DND-41 (cell line): ENCODE results near the gene IQCM.

Source experiments
- ATAC-seq: fragments of 200-7000 bp; cut with Tn5 transposase; 3 replicates; pipeline ENCODE4 v1.9.1; 2021; ENCODE audit warnings: low read depth; ENCODE audit not compliant: insufficient read depth
- DNase-seq: peaks from one replicate; pipeline ENCODE4 v3.0.0-alpha.2; 2020
- H2AFZ ChIP-seq: 2 replicates; pipeline ENCODE4 v1.6.0; 2012; ENCODE audit warnings: low read depth, low read length
- H3K27ac ChIP-seq: 2 replicates; pipeline ENCODE4 v1.5.1; 2012; ENCODE audit warnings: low read length, inconsistent platforms
- H3K27me3 ChIP-seq: fragments of 200-600 bp; sonication (generic); 2 replicates; pipeline ENCODE4 v1.6.0; 2012; ENCODE audit warnings: low read length, mild to moderate bottlenecking, inconsistent platforms; ENCODE audit not compliant: insufficient read depth, poor library complexity
- H3K36me3 ChIP-seq: 2 replicates; pipeline ENCODE4 v1.5.1; 2012; ENCODE audit warnings: low read length, inconsistent platforms; ENCODE audit not compliant: insufficient read depth
- H3K4me1 ChIP-seq: 2 replicates; pipeline ENCODE4 v1.5.1; 2012; ENCODE audit warnings: mild to moderate bottlenecking, low read length; ENCODE audit not compliant: insufficient read depth
- H3K4me2 ChIP-seq: 2 replicates; pipeline ENCODE4 v1.6.0; 2012; ENCODE audit warnings: mild to moderate bottlenecking, moderate library complexity, low read length, inconsistent platforms; ENCODE audit not compliant: insufficient read depth
- H3K4me3 ChIP-seq, 2 experiments: fragments of 200-600 bp in 1 of 2; shearing (Covaris generic) in 1 of 2; 2 replicates each; pipeline ENCODE4 v1.5.1; 2012 to 2016; ENCODE audit warnings: inconsistent platforms in 2 of 2, low read length in 2 of 2, mild to moderate bottlenecking in 2 of 2, low read depth in 1 of 2, moderate library complexity in 1 of 2
- H3K79me2 ChIP-seq: 2 replicates; pipeline ENCODE4 v1.6.0; 2012; ENCODE audit warnings: low read length, inconsistent platforms; ENCODE audit not compliant: insufficient read depth
- H3K9ac ChIP-seq: 2 replicates; pipeline ENCODE4 v1.6.0; 2012; ENCODE audit warnings: low read depth, mild to moderate bottlenecking, inconsistent platforms, low read length, moderate library complexity
- H3K9me3 ChIP-seq: 2 replicates; pipeline ENCODE4 v1.5.1; 2012; ENCODE audit warnings: low read length, moderate library complexity, mild to moderate bottlenecking, inconsistent platforms; ENCODE audit not compliant: insufficient read depth, severe bottlenecking
- H4K20me1 ChIP-seq: 2 replicates; pipeline ENCODE4 v1.6.0; 2012; ENCODE audit warnings: low read length; ENCODE audit not compliant: insufficient read depth
- EZH2 ChIP-seq: IDR thresholded peaks from 3 replicates; pipeline ENCODE4 v1.6.1; 2012; ENCODE audit warnings: borderline replicate concordance, low read depth, mild to moderate bottlenecking, moderate library complexity, low read length, inconsistent platforms; ENCODE audit not compliant: severe bottlenecking
- TF ChIP-seq, protein P1 (sequence below): IDR thresholded peaks from 2 replicates; pipeline ENCODE4 v1.5.1; 2012; ENCODE audit warnings: borderline replicate concordance, low read length, moderate library complexity, mild to moderate bottlenecking; ENCODE audit not compliant: poor library complexity, severe bottlenecking; ENCODE audit errors: extremely low read depth

IQCM gene

DNA sequence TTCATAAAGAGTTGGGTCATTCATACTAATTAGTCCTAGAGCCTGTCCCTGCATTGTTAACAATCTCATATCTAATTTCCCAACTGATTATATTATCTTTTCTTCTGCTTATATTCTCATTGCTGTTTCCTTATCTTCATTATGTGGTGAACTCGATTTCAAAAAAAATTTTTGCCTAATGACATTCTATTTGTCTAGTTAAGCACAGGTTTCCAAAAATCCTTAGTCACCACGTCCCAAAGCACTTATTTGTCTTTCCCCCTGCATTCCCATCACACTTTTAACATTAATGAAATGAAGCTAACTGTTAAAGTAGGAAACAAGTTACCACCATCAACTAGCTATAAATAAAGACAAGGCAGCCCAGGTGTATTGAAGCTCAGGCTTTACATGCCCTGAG, 131.1 kb downstream of the IQCM start:
- Histone ChIP-seq H3K27me3 (no peaks in the 10 kb centered on the region), H2AFZ (no peak overlapping the region)

DNA sequence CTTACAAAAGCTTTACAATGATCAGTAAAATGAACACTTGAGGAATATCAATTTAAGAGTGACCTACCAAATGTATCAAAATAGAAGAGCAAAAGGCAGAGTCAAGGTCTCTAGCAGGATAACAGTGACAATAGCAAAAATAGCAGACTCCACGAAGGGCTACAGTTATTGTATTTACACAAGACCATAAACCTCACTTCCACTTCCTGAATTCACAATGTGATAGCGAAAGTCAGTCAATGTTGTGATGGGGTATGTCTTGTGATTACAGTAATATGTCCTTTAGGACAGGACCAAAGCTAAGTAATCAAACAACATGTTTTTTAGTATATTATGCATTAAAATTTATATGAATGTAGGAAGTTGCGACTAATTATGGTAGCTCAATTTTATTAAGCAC, 139.6 kb downstream of the IQCM start:
- H3K9me3 ChIP-seq: no peaks in the 10 kb centered on the region
- H3K4me1 ChIP-seq: no peaks in the 10 kb centered on the region
- TF ChIP-seq EZH2: no peak
- TF ChIP-seq, protein P1, sequence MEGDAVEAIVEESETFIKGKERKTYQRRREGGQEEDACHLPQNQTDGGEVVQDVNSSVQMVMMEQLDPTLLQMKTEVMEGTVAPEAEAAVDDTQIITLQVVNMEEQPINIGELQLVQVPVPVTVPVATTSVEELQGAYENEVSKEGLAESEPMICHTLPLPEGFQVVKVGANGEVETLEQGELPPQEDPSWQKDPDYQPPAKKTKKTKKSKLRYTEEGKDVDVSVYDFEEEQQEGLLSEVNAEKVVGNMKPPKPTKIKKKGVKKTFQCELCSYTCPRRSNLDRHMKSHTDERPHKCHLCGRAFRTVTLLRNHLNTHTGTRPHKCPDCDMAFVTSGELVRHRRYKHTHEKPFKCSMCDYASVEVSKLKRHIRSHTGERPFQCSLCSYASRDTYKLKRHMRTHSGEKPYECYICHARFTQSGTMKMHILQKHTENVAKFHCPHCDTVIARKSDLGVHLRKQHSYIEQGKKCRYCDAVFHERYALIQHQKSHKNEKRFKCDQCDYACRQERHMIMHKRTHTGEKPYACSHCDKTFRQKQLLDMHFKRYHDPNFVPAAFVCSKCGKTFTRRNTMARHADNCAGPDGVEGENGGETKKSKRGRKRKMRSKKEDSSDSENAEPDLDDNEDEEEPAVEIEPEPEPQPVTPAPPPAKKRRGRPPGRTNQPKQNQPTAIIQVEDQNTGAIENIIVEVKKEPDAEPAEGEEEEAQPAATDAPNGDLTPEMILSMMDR: no peak
- no peak overlapping the region for H2AFZ ChIP-seq
- H3K27ac ChIP-seq: no peak overlapping the region
- no peaks in the 10 kb centered on the region for H4K20me1 ChIP-seq
- ATAC-seq: no peak
- H3K9ac ChIP-seq: no peak overlapping the region
- H3K79me2 ChIP-seq: no peaks in the 10 kb centered on the region
- no peaks in the 10 kb centered on the region for H3K36me3 ChIP-seq
- DNase-seq: no peak
- no peak overlapping the region for H3K4me3 ChIP-seq
- H3K27me3 ChIP-seq: no peaks in the 10 kb centered on the region
- no peak overlapping the region for H3K4me2 ChIP-seq

More for the DNA sequence above, 131.1 kb downstream of the IQCM start:
- no peaks in the 10 kb centered on the region for H3K36me3 ChIP-seq
- DNase-seq (no peak), ATAC-seq (no peak)
- H3K4me1 ChIP-seq: no peaks in the 10 kb centered on the region
- TF ChIP-seq, protein P1: no peak
- no peak overlapping the region for H3K27ac ChIP-seq
- H3K79me2 ChIP-seq: no peaks in the 10 kb centered on the region
- no peak overlapping the region for H3K4me3 ChIP-seq
- no peaks in the 10 kb centered on the region for H4K20me1 ChIP-seq
- no peaks in the 10 kb centered on the region for H3K9me3 ChIP-seq
- H3K4me2 ChIP-seq: no peak overlapping the region
- no peak overlapping the region for H3K9ac ChIP-seq

DNA sequence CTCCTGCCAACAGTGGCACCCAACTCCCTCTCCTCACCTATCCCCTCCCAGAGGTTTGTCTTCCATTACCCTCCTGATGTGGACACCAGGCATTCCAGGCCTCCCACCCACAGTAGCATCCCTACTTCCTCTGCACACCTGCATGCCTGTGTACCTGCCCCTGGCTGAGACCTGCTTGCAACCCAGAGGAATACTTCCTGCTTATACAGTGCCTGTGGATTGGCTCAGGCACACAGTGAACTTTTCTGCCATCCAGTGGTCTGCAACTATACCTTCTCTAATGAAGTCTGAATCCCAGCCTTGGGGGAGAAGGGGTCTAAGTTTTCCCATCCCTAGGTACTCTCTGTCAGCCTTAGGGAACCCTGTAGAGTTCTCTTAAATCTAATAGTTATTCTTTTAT, 169.9 kb downstream of the IQCM start:
- no peak for DNase-seq

More for the DNA sequence above, 169.9 kb downstream of the IQCM start:
- Histone ChIP-seq H3K4me1 (no peaks in the 10 kb centered on the region), H3K4me2 (no peak overlapping the region), H3K27ac (no peak overlapping the region), H3K9me3 (no peaks in the 10 kb centered on the region), H4K20me1 (no peaks in the 10 kb centered on the region), H2AFZ (no peak overlapping the region), H3K79me2 (no peaks in the 10 kb centered on the region), H3K4me3 (no peak overlapping the region), H3K27me3 (no peaks in the 10 kb centered on the region), H3K9ac (no peak overlapping the region), H3K36me3 (no peaks in the 10 kb centered on the region)
- no peak for ATAC-seq
- no peak for TF ChIP-seq EZH2
- TF ChIP-seq, protein P1: no peak
